GM18520 (cell line): ENCODE results near the gene USP6NL.

Experiments used
- ATAC-seq: cut with Tn5 transposase; IDR thresholded peaks from one replicate; pipeline ENCODE4 v1.9.1; 2021; ENCODE audit not compliant: unreplicated experiment

USP6NL gene

GRCh38 chr10:11594589-11595394 is 16.7 kb downstream of the USP6NL start:
- ATAC-seq = no peak

GRCh38 chr10:11593612-11594011 is 17.8 kb downstream of the USP6NL start:
- ATAC-seq = no peak

- no peak for ATAC-seq
Observed at GRCh38 chr10:11589738-11590137, 21.7 kb downstream of the USP6NL start.

GRCh38 chr10:11588873-11589574 is 22.4 kb downstream of the USP6NL start:
- no peak for ATAC-seq

- ATAC-seq = no peak
Observed at GRCh38 chr10:11587722-11588259, 23.7 kb downstream of the USP6NL start.

GRCh38 chr10:11586170-11586569 is 25.3 kb downstream of the USP6NL start:
- ATAC-seq = no peak

- no peak for ATAC-seq
Observed at GRCh38 chr10:11581213-11581612, 30.2 kb downstream of the USP6NL start.

GRCh38 chr10:11579885-11580284 is 31.6 kb downstream of the USP6NL start:
- ATAC-seq = no peak

- no peak for ATAC-seq
Observed at GRCh38 chr10:11578802-11579255, 32.6 kb downstream of the USP6NL start.

GRCh38 chr10:11576092-11576809 is 35.2 kb downstream of the USP6NL start:
- ATAC-seq = no peak

GRCh38 chr10:11573497-11573896 is 38.0 kb downstream of the USP6NL start:
- ATAC-seq = no peak

GRCh38 chr10:11570751-11571150 is 40.7 kb downstream of the USP6NL start:
- ATAC-seq = no peak

- ATAC-seq = no peak
Observed at GRCh38 chr10:11569471-11569870, 42.0 kb downstream of the USP6NL start.

- ATAC-seq = no peak
Observed at GRCh38 chr10:11568578-11568977, 42.9 kb downstream of the USP6NL start.

GRCh38 chr10:11564741-11565140 is 46.7 kb downstream of the USP6NL start:
- no peak for ATAC-seq

- ATAC-seq = no peak
Observed at GRCh38 chr10:11563936-11564335, 47.5 kb downstream of the USP6NL start.

GRCh38 chr10:11562888-11563287 is 48.6 kb downstream of the USP6NL start:
- ATAC-seq = no peak

GRCh38 chr10:11560076-11560709 is 51.3 kb downstream of the USP6NL start:
- ATAC-seq = peak; percentile 55

GRCh38 chr10:11557967-11558366 is 53.5 kb downstream of the USP6NL start:
- ATAC-seq = no peak

- no peak for ATAC-seq
Observed at GRCh38 chr10:11557513-11557912, 53.9 kb downstream of the USP6NL start.

- no peak for ATAC-seq
Observed at GRCh38 chr10:11555556-11555955, 55.9 kb downstream of the USP6NL start.
